NT2/D1 (cell line): ENCODE results near the gene VTI1B.

Experiments
- DNase-seq: peaks from one replicate; pipeline ENCODE4 v3.0.0-alpha.2; 2011; ENCODE audit warnings: low read depth, low spot score
- H3K27me3 ChIP-seq: 2 replicates; pipeline ENCODE4 v1.6.0; 2011; ENCODE audit warnings: mild to moderate bottlenecking; ENCODE audit not compliant: insufficient read length, insufficient read depth
- H3K36me3 ChIP-seq: 2 replicates; pipeline ENCODE4 v1.6.1; 2011; ENCODE audit warnings: mild to moderate bottlenecking, low read length, mixed read lengths; ENCODE audit not compliant: insufficient read depth, insufficient read length
- H3K4me1 ChIP-seq: 2 replicates; pipeline ENCODE4 v1.5.1; 2011; ENCODE audit not compliant: insufficient read depth, insufficient read length
- H3K4me3 ChIP-seq: 2 replicates; pipeline ENCODE4 v1.5.1; 2011; ENCODE audit warnings: low read depth; ENCODE audit not compliant: insufficient read length
- H3K9ac ChIP-seq: 2 replicates; pipeline ENCODE4 v1.6.0; 2011; ENCODE audit warnings: low read depth; ENCODE audit not compliant: insufficient read length
- H3K9me3 ChIP-seq: 2 replicates; pipeline ENCODE4 v1.5.1; 2011; ENCODE audit warnings: mild to moderate bottlenecking, low read length; ENCODE audit not compliant: insufficient read depth
- SUZ12 ChIP-seq: IDR thresholded peaks from 2 replicates; pipeline ENCODE4 v1.6.1; 2011; ENCODE audit not compliant: insufficient read length, insufficient read depth; ENCODE audit errors: extremely low read depth
- YY1 ChIP-seq: IDR thresholded peaks from 2 replicates; pipeline ENCODE4 v1.6.1; 2011; ENCODE audit not compliant: insufficient read length, insufficient read depth
- ZNF274 ChIP-seq: IDR thresholded peaks from 2 replicates; pipeline ENCODE4 v1.6.1; 2011; ENCODE audit warnings: mild to moderate bottlenecking, low read depth, low read length

Gene VTI1B

GRCh38 chr14:67694791-67695393 is 20.5 kb upstream of the VTI1B start:
- Histone ChIP-seq H3K27me3 (peaks cover 3% of the 10 kb centered on the region), H3K4me1 (peaks cover 2% of the 10 kb centered on the region), H3K9ac (peak overlapping the region; percentile 90), H3K9me3 (no peaks in the 10 kb centered on the region), H3K4me3 (peak overlapping the region; percentile 98), H3K36me3 (peaks cover 42% of the 10 kb centered on the region)
- DNase-seq, result peak; percentile 47
- TF ChIP-seq YY1, result no peak
- TF ChIP-seq SUZ12, result no peak
- no peak for TF ChIP-seq ZNF274

GRCh38 chr14:67690011-67690410 is 15.6 kb upstream of the VTI1B start:
- TF ChIP-seq YY1, result no peak
- no peak for TF ChIP-seq SUZ12
- TF ChIP-seq ZNF274, result no peak

GRCh38 chr14:67683842-67684241 is 9.4 kb upstream of the VTI1B start:
- no peak for TF ChIP-seq ZNF274
- no peak for TF ChIP-seq SUZ12
- TF ChIP-seq YY1, result no peak

More at GRCh38 chr14:67690011-67690410, 15.6 kb upstream of the VTI1B start:
- Histone ChIP-seq H3K9ac (no peak overlapping the region), H3K36me3 (peaks cover 83% of the 10 kb centered on the region), H3K9me3 (no peaks in the 10 kb centered on the region), H3K4me1 (peaks cover 2% of the 10 kb centered on the region), H3K27me3 (no peaks in the 10 kb centered on the region), H3K4me3 (no peak overlapping the region)
- no peak for DNase-seq

GRCh38 chr14:67680941-67681340 is 6.5 kb upstream of the VTI1B start:
- H3K4me1 ChIP-seq, result peaks cover 2% of the 10 kb centered on the region
- DNase-seq, result no peak
- H3K36me3 ChIP-seq, result peaks cover 73% of the 10 kb centered on the region
- no peak overlapping the region for H3K4me3 ChIP-seq
- no peaks in the 10 kb centered on the region for H3K27me3 ChIP-seq
- no peaks in the 10 kb centered on the region for H3K9me3 ChIP-seq
- TF ChIP-seq YY1, result no peak
- TF ChIP-seq SUZ12, result no peak
- TF ChIP-seq ZNF274, result no peak
- no peak overlapping the region for H3K9ac ChIP-seq

More at GRCh38 chr14:67683842-67684241, 9.4 kb upstream of the VTI1B start:
- DNase-seq, result no peak
- H3K9ac ChIP-seq, result no peak overlapping the region
- no peak overlapping the region for H3K4me3 ChIP-seq
- no peaks in the 10 kb centered on the region for H3K27me3 ChIP-seq
- H3K36me3 ChIP-seq, result peaks cover 77% of the 10 kb centered on the region
- H3K4me1 ChIP-seq, result no peaks in the 10 kb centered on the region
- H3K9me3 ChIP-seq, result no peaks in the 10 kb centered on the region

- no peak for TF ChIP-seq ZNF274
- no peak for TF ChIP-seq SUZ12
- no peak for TF ChIP-seq YY1
- H3K4me1 ChIP-seq, result peaks cover 2% of the 10 kb centered on the region
- no peak overlapping the region for H3K9ac ChIP-seq
- no peak for DNase-seq
- H3K4me3 ChIP-seq, result no peak overlapping the region
- no peaks in the 10 kb centered on the region for H3K27me3 ChIP-seq
- peaks cover 66% of the 10 kb centered on the region for H3K36me3 ChIP-seq
- no peaks in the 10 kb centered on the region for H3K9me3 ChIP-seq
Observed at GRCh38 chr14:67680121-67680602, 5.7 kb upstream of the VTI1B start.

- H3K4me3 ChIP-seq, result no peak overlapping the region
- H3K4me1 ChIP-seq, result peaks cover 2% of the 10 kb centered on the region
- no peaks in the 10 kb centered on the region for H3K27me3 ChIP-seq
- TF ChIP-seq SUZ12 (no peak), ZNF274 (no peak), YY1 (no peak)
- H3K36me3 ChIP-seq, result peaks cover 56% of the 10 kb centered on the region
- no peaks in the 10 kb centered on the region for H3K9me3 ChIP-seq
- no peak for DNase-seq
- no peak overlapping the region for H3K9ac ChIP-seq
Observed at GRCh38 chr14:67679006-67679405, 4.6 kb upstream of the VTI1B start.

GRCh38 chr14:67675219-67675582 is 769 bp upstream of the VTI1B start:
- no peak for DNase-seq
- H3K36me3 ChIP-seq, result peaks cover 24% of the 10 kb centered on the region
- peak overlapping the region; percentile 94 for H3K9ac ChIP-seq
- H3K4me1 ChIP-seq, result peaks cover 2% of the 10 kb centered on the region
- peak overlapping the region; percentile 84 for H3K4me3 ChIP-seq
- H3K9me3 ChIP-seq, result no peaks in the 10 kb centered on the region
- H3K27me3 ChIP-seq, result no peaks in the 10 kb centered on the region
- TF ChIP-seq YY1, result no peak
- no peak for TF ChIP-seq ZNF274
- no peak for TF ChIP-seq SUZ12
